K562 (cell line): ENCODE results near the gene APOBEC3G.

ENCODE experiments used
- MAFK ChIP-seq: IDR thresholded peaks from 2 replicates; pipeline ENCODE4 v1.6.1; 2011; ENCODE audit warnings: low read length, improper control_type of control experiment
- MYC ChIP-seq, 2 experiments: fragments of 250-450 bp in 1 of 2; sonication (Bioruptor Pico) in 1 of 2; IDR thresholded peaks; 2 replicates each; pipeline versions ENCODE4 v1.5.1 to v1.6.1; 2012 to 2021; ENCODE audit warnings: low read depth in 2 of 2, borderline replicate concordance in 1 of 2, improper control_type of control experiment in 1 of 2, low read length in 1 of 2, mild to moderate bottlenecking in 1 of 2, moderate library complexity in 1 of 2
- NELFE ChIP-seq: IDR thresholded peaks from 2 replicates; pipeline ENCODE4 v1.6.1; 2011; ENCODE audit warnings: mild to moderate bottlenecking; ENCODE audit not compliant: insufficient read depth, insufficient read length
- POLR3A ChIP-seq: IDR thresholded peaks from 2 replicates; pipeline ENCODE4 v1.6.1; 2011; ENCODE audit warnings: borderline replicate concordance, mild to moderate bottlenecking, moderate library complexity; ENCODE audit not compliant: insufficient read length, insufficient read depth; ENCODE audit errors: extremely low read depth
- SMAD3 ChIP-seq: fragments of 450-650 bp; formaldehyde crosslinking; conservative IDR thresholded peaks from 2 replicates; pipeline ENCODE4 v1.4.0; 2020; ENCODE audit warnings: mild to moderate bottlenecking
- ZSCAN29 ChIP-seq: fragments of 450-650 bp; IDR thresholded peaks from 2 replicates; pipeline ENCODE4 v1.6.1; 2017

DNA sequence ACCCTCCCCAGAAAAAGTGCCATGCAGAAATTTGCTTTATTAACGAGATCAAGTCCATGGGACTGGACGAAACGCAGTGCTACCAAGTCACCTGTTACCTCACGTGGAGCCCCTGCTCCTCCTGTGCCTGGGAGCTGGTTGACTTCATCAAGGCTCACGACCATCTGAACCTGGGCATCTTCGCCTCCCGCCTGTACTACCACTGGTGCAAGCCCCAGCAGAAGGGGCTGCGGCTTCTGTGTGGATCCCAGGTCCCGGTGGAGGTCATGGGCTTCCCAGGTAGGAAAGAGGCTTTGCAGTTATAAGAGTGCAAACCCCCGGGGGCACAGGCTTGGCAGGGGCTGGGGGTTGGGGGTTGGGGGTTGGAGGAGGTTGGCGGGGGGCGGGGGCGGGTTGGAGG, 24.2 kb downstream of the APOBEC3G start:
- no peak for TF ChIP-seq SMAD3 (CRISPR knock-in tag)
- no peak for TF ChIP-seq MAFK
- TF ChIP-seq NELFE, result no peak
- TF ChIP-seq POLR3A, result no peak
- TF ChIP-seq MYC (IDR thresholded peaks at IDR 0.05; ENCODE audit: low read depth, low read length), result no peak
- TF ChIP-seq MYC (CRISPR knock-in tag; IDR thresholded peaks at IDR 0.05; ENCODE audit: borderline replicate concordance, low read depth), result no peak
- no peak for TF ChIP-seq ZSCAN29
